ENCODE results near the gene SELENOH. TPM values are rescaled to one million over a fixed set of nuclear protein-coding genes. Genes with fewer than 3 reads are reported as not detected.

Gene SELENOH
- total and polyA plus RNA-seq, 9 of the 15 experiments (the other 6 are each of a cell fraction or from before 2014, with no cell fraction given): 16.6 to 299 (median 118) TPM

DNA sequence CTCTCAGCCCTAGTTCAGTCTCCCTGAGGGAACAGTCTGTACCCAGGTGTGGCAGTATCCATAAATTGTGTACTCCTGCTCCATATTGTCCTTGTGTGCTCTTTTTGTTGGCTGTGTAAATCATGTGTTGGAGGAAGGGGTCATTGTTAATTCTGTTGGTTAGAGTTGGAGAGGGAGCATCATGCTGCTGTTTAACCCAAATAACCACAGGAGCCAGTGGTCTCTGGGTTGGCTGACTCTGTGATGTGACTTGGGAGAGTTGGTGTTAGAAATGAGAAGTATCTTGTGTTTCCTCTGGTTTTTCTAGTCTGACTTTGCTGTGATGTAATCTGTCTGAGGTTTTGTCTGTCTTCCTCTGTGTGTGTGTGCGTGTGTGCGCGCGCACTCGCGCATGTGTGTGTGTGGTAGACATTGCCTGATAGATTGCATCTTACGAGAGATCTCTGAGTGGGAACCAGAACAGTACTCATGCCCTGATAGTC lies 50.8 kb downstream of the SELENOH start (continued):
- TF ChIP-seq, protein P1, sequence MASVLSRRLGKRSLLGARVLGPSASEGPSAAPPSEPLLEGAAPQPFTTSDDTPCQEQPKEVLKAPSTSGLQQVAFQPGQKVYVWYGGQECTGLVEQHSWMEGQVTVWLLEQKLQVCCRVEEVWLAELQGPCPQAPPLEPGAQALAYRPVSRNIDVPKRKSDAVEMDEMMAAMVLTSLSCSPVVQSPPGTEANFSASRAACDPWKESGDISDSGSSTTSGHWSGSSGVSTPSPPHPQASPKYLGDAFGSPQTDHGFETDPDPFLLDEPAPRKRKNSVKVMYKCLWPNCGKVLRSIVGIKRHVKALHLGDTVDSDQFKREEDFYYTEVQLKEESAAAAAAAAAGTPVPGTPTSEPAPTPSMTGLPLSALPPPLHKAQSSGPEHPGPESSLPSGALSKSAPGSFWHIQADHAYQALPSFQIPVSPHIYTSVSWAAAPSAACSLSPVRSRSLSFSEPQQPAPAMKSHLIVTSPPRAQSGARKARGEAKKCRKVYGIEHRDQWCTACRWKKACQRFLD (CRISPR knock-in tag; IDR thresholded peaks at IDR 0.05): no peak
- TF ChIP-seq CHD4 (IDR thresholded peaks at IDR 0.05; ENCODE audit: insufficient read depth, insufficient replicate concordance, low read depth, low read length, poor library complexity, severe bottlenecking) (no peak), GABPB1 (CRISPR knock-in tag; IDR thresholded peaks at IDR 0.05) (0 out of 2 replicates have a peak, but pooled peaks have one; percentile 8), PHF8 (IDR thresholded peaks at IDR 0.05; ENCODE audit: borderline replicate concordance, low read length) (no peak), ATF7 (IDR thresholded peaks at IDR 0.05) (peak; percentile 76), ZNF830 (CRISPR knock-in tag; IDR thresholded peaks at IDR 0.05) (peak; percentile 38; the same call in 1 of the 2 replicates), KAT7 (CRISPR knock-in tag; IDR thresholded peaks at IDR 0.05; ENCODE audit: borderline replicate concordance) (no peak)
- TF ChIP-seq, protein P2, sequence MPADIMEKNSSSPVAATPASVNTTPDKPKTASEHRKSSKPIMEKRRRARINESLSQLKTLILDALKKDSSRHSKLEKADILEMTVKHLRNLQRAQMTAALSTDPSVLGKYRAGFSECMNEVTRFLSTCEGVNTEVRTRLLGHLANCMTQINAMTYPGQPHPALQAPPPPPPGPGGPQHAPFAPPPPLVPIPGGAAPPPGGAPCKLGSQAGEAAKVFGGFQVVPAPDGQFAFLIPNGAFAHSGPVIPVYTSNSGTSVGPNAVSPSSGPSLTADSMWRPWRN (IDR thresholded peaks at IDR 0.05; ENCODE audit: low read depth): 0 out of 2 replicates have a peak, but pooled peaks have one; percentile 16
- TF ChIP-seq, protein P3, sequence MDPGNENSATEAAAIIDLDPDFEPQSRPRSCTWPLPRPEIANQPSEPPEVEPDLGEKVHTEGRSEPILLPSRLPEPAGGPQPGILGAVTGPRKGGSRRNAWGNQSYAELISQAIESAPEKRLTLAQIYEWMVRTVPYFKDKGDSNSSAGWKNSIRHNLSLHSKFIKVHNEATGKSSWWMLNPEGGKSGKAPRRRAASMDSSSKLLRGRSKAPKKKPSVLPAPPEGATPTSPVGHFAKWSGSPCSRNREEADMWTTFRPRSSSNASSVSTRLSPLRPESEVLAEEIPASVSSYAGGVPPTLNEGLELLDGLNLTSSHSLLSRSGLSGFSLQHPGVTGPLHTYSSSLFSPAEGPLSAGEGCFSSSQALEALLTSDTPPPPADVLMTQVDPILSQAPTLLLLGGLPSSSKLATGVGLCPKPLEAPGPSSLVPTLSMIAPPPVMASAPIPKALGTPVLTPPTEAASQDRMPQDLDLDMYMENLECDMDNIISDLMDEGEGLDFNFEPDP (CRISPR knock-in tag; IDR thresholded peaks at IDR 0.05): no peak
- TF ChIP-seq, protein P4, sequence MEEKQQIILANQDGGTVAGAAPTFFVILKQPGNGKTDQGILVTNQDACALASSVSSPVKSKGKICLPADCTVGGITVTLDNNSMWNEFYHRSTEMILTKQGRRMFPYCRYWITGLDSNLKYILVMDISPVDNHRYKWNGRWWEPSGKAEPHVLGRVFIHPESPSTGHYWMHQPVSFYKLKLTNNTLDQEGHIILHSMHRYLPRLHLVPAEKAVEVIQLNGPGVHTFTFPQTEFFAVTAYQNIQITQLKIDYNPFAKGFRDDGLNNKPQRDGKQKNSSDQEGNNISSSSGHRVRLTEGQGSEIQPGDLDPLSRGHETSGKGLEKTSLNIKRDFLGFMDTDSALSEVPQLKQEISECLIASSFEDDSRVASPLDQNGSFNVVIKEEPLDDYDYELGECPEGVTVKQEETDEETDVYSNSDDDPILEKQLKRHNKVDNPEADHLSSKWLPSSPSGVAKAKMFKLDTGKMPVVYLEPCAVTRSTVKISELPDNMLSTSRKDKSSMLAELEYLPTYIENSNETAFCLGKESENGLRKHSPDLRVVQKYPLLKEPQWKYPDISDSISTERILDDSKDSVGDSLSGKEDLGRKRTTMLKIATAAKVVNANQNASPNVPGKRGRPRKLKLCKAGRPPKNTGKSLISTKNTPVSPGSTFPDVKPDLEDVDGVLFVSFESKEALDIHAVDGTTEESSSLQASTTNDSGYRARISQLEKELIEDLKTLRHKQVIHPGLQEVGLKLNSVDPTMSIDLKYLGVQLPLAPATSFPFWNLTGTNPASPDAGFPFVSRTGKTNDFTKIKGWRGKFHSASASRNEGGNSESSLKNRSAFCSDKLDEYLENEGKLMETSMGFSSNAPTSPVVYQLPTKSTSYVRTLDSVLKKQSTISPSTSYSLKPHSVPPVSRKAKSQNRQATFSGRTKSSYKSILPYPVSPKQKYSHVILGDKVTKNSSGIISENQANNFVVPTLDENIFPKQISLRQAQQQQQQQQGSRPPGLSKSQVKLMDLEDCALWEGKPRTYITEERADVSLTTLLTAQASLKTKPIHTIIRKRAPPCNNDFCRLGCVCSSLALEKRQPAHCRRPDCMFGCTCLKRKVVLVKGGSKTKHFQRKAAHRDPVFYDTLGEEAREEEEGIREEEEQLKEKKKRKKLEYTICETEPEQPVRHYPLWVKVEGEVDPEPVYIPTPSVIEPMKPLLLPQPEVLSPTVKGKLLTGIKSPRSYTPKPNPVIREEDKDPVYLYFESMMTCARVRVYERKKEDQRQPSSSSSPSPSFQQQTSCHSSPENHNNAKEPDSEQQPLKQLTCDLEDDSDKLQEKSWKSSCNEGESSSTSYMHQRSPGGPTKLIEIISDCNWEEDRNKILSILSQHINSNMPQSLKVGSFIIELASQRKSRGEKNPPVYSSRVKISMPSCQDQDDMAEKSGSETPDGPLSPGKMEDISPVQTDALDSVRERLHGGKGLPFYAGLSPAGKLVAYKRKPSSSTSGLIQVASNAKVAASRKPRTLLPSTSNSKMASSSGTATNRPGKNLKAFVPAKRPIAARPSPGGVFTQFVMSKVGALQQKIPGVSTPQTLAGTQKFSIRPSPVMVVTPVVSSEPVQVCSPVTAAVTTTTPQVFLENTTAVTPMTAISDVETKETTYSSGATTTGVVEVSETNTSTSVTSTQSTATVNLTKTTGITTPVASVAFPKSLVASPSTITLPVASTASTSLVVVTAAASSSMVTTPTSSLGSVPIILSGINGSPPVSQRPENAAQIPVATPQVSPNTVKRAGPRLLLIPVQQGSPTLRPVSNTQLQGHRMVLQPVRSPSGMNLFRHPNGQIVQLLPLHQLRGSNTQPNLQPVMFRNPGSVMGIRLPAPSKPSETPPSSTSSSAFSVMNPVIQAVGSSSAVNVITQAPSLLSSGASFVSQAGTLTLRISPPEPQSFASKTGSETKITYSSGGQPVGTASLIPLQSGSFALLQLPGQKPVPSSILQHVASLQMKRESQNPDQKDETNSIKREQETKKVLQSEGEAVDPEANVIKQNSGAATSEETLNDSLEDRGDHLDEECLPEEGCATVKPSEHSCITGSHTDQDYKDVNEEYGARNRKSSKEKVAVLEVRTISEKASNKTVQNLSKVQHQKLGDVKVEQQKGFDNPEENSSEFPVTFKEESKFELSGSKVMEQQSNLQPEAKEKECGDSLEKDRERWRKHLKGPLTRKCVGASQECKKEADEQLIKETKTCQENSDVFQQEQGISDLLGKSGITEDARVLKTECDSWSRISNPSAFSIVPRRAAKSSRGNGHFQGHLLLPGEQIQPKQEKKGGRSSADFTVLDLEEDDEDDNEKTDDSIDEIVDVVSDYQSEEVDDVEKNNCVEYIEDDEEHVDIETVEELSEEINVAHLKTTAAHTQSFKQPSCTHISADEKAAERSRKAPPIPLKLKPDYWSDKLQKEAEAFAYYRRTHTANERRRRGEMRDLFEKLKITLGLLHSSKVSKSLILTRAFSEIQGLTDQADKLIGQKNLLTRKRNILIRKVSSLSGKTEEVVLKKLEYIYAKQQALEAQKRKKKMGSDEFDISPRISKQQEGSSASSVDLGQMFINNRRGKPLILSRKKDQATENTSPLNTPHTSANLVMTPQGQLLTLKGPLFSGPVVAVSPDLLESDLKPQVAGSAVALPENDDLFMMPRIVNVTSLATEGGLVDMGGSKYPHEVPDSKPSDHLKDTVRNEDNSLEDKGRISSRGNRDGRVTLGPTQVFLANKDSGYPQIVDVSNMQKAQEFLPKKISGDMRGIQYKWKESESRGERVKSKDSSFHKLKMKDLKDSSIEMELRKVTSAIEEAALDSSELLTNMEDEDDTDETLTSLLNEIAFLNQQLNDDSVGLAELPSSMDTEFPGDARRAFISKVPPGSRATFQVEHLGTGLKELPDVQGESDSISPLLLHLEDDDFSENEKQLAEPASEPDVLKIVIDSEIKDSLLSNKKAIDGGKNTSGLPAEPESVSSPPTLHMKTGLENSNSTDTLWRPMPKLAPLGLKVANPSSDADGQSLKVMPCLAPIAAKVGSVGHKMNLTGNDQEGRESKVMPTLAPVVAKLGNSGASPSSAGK (IDR thresholded peaks at IDR 0.05): no peak

Measured in K562 (cell line).